GM23338 (cell line): ENCODE results near the gene MCUR1. TPM values are rescaled to one million over a fixed set of nuclear protein-coding genes. Genes with fewer than 3 reads are reported as not detected.

Experiments used
- ATAC-seq: fragments of 200-7000 bp; cut with Tn5 transposase; 3 replicates; pipeline ENCODE4 v1.9.1; 2020
- DNase-seq: peaks from one replicate; pipeline ENCODE4 v3.0.0-alpha.2; 2015; ENCODE audit warnings: low spot score
- H2AFZ ChIP-seq: fragments of 200-600 bp; sonication (generic); 2 replicates; pipeline ENCODE4 v1.8.0; 2016; ENCODE audit warnings: antibody characterized with exemption, mild to moderate bottlenecking, moderate library complexity
- H3F3A ChIP-seq: fragments of 200-600 bp; sonication (generic); replicated peaks from 2 replicates; pipeline ENCODE4 v1.8.0; 2017; ENCODE audit warnings: antibody characterized with exemption, mixed run types, low read depth
- H3K27ac ChIP-seq: fragments of 200-600 bp; sonication (generic); 2 replicates; pipeline ENCODE4 v1.6.1; 2016; ENCODE audit warnings: low read depth
- H3K27me3 ChIP-seq: fragments of 200-600 bp; sonication (generic); 2 replicates; pipeline ENCODE4 v1.8.0; 2016; ENCODE audit warnings: mild to moderate bottlenecking, mixed run types, moderate library complexity; ENCODE audit not compliant: insufficient read depth
- H3K36me3 ChIP-seq: fragments of 200-600 bp; sonication (generic); 2 replicates; pipeline ENCODE4 v1.8.0; 2016; ENCODE audit warnings: mild to moderate bottlenecking; ENCODE audit not compliant: insufficient read depth
- H3K4me1 ChIP-seq: fragments of 200-600 bp; sonication (generic); 2 replicates; pipeline ENCODE4 v1.8.0; 2016; ENCODE audit warnings: mild to moderate bottlenecking, moderate library complexity; ENCODE audit not compliant: insufficient read depth
- H3K4me2 ChIP-seq: fragments of 200-600 bp; sonication (generic); 2 replicates; pipeline ENCODE4 v1.7.1; 2017; ENCODE audit warnings: mixed run types
- H3K4me3 ChIP-seq: fragments of 200-600 bp; sonication (generic); 2 replicates; pipeline ENCODE4 v1.6.1; 2016; ENCODE audit warnings: mixed run types
- H3K79me2 ChIP-seq: fragments of 200-600 bp; sonication (generic); replicated peaks from 2 replicates; pipeline ENCODE4 v1.8.0; 2017; ENCODE audit warnings: mild to moderate bottlenecking; ENCODE audit not compliant: insufficient read depth
- H3K9me2 ChIP-seq: fragments of 200-600 bp; sonication (generic); 2 replicates; pipeline ENCODE4 v1.8.0; 2017; ENCODE audit not compliant: insufficient read depth
- H4K20me1 ChIP-seq: fragments of 200-600 bp; sonication (generic); replicated peaks from 2 replicates; pipeline ENCODE4 v1.8.0; 2017; ENCODE audit warnings: mild to moderate bottlenecking; ENCODE audit not compliant: insufficient read depth
- H3K27ac Mint-ChIP-seq: 2 replicates; pipeline ENCODE4 v1.8.0; 2020; ENCODE audit warnings: inconsistent platforms, mild to moderate bottlenecking, moderate library complexity, mixed read lengths
- H3K27me3 Mint-ChIP-seq: 3 replicates; pipeline ENCODE4 v1.8.0; 2022; ENCODE audit warnings: low read depth, mild to moderate bottlenecking, moderate library complexity, mixed read lengths, inconsistent platforms; ENCODE audit not compliant: insufficient read depth, poor library complexity
- H3K36me3 Mint-ChIP-seq: 3 replicates; pipeline ENCODE4 v1.8.0; 2021; ENCODE audit warnings: low read depth, mild to moderate bottlenecking, inconsistent platforms, moderate library complexity, mixed read lengths
- H3K4me1 Mint-ChIP-seq: 3 replicates; pipeline ENCODE4 v1.8.0; 2020; ENCODE audit warnings: mild to moderate bottlenecking, inconsistent platforms, mixed read lengths
- H3K4me3 Mint-ChIP-seq: 3 replicates; pipeline ENCODE4 v1.8.0; 2021; ENCODE audit warnings: moderate library complexity, mild to moderate bottlenecking, inconsistent platforms, mixed read lengths
- H3K9me3 Mint-ChIP-seq: 3 replicates; pipeline ENCODE4 v1.8.0; 2020; ENCODE audit warnings: moderate library complexity, mild to moderate bottlenecking, inconsistent platforms, mixed read lengths
- CREB1 ChIP-seq: fragments of 250-450 bp; sonication (Bioruptor Pico); IDR thresholded peaks from 2 replicates; pipeline ENCODE4 v1.5.0; 2020; ENCODE audit warnings: low read depth, mild to moderate bottlenecking, moderate library complexity
- EZH2 ChIP-seq: fragments of 200-600 bp; sonication (generic); IDR thresholded peaks from one replicate; pipeline ENCODE4 v1.8.0; 2017; ENCODE audit warnings: antibody characterized with exemption, mild to moderate bottlenecking, low read depth; ENCODE audit not compliant: unreplicated experiment
- EZH2phosphoT487 ChIP-seq: fragments of 200-600 bp; sonication (generic); IDR thresholded peaks from one replicate; pipeline ENCODE4 v1.8.1; 2018; ENCODE audit warnings: antibody characterized with exemption; ENCODE audit not compliant: unreplicated experiment
- JUNB ChIP-seq: IDR thresholded peaks from one replicate; pipeline ENCODE4 v1.6.1; 2016; ENCODE audit warnings: antibody characterized with exemption; ENCODE audit not compliant: unreplicated experiment
- NANOG ChIP-seq: IDR thresholded peaks from 2 replicates; pipeline ENCODE4 v1.6.1; 2016; ENCODE audit warnings: antibody characterized with exemption, borderline replicate concordance
- POLR2AphosphoS5 ChIP-seq: IDR thresholded peaks from 2 replicates; pipeline ENCODE4 v1.6.1; 2016; ENCODE audit warnings: antibody characterized with exemption, low read depth
- STAT1 ChIP-seq: IDR thresholded peaks from one replicate; pipeline ENCODE4 v1.6.1; 2016; ENCODE audit warnings: antibody characterized with exemption; ENCODE audit not compliant: unreplicated experiment
- ZNF114 ChIP-seq: fragments of 250-450 bp; sonication (Bioruptor Pico); IDR thresholded peaks from 2 replicates; pipeline ENCODE4 v1.5.0; 2020; ENCODE audit warnings: mild to moderate bottlenecking, moderate library complexity
- ZNF331 ChIP-seq: fragments of 250-450 bp; sonication (Bioruptor Pico); IDR thresholded peaks from 2 replicates; pipeline ENCODE4 v1.5.0; 2020; ENCODE audit warnings: low read depth, mild to moderate bottlenecking, moderate library complexity
- polyA plus RNA-seq: library from polyadenylated mRNA; unstranded; fragments of >200 nt; fragmentation: Nextera tagmentation; extraction: Ambion mirVana; gene quantifications from 2 replicates; pipeline ENCODE4 v1.2.1, GENCODE V29; 2016
- total RNA-seq: library from RNA; depleted of rRNA; stranded (reverse); fragments of >200 nt; shearing (Covaris generic); gene quantifications from 2 replicates; pipeline ENCODE4 v1.2.3, GENCODE V29; 2014
- TF ChIP-seq, protein P1 (sequence below): IDR thresholded peaks from 2 replicates; pipeline ENCODE4 v1.6.1; 2016; ENCODE audit warnings: antibody characterized with exemption
- TF ChIP-seq, protein P2 (sequence below): IDR thresholded peaks from one replicate; pipeline ENCODE4 v1.6.1; 2018; ENCODE audit warnings: antibody characterized with exemption; ENCODE audit not compliant: unreplicated experiment
- TF ChIP-seq, protein P3 (sequence below): fragments of 250-450 bp; sonication (Bioruptor Pico); IDR thresholded peaks from 2 replicates; pipeline ENCODE4 v1.5.0; 2020; ENCODE audit warnings: mild to moderate bottlenecking, moderate library complexity
- TF ChIP-seq, protein P4 (sequence below), 2 experiments: fragments of 200-600 bp in 1 of 2; sonication (generic) in 1 of 2; conservative IDR thresholded peaks; 2 replicates each; pipeline versions ENCODE4 v1.5.1 to v1.6.1; 2016 to 2017; ENCODE audit warnings: antibody characterized with exemption in 2 of 2, low read depth in 2 of 2, mild to moderate bottlenecking in 2 of 2, moderate library complexity in 1 of 2

The MCUR1 gene
- total and polyA plus RNA-seq, 2 experiments from 2014 or later = 21.0 to 65.3 TPM

DNA sequence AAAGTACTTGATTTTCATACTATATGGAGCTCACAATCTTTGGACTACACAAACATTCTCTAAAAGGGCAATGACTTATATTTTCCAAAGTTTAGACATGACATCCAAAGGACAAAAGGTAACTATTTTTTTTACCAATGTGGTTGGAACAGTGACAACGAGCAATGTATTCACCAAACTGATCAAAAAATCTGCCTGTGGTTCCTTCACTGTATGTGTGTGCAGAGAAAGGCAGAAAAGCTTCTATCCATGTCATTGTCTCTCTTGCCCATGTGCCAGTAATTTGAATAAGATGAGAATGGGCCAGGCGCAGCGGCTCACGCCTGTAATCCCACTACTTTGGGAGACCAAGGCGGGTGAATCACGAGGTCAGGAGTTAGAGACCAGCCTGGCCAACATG is 25.5 kb downstream of the MCUR1 start:
- Mint-ChIP-seq H3K36me3 (peaks cover 42% of the 10 kb centered on the region), H3K9me3 (no peaks in the 10 kb centered on the region), H3K27me3 (peaks cover 6% of the 10 kb centered on the region), H3K27ac (no peak overlapping the region), H3K4me1 (peaks cover 7% of the 10 kb centered on the region), H3K4me3 (no peak overlapping the region)
- no peak for TF ChIP-seq CREB1 (CRISPR knock-in tag)
- TF ChIP-seq, protein P1, sequence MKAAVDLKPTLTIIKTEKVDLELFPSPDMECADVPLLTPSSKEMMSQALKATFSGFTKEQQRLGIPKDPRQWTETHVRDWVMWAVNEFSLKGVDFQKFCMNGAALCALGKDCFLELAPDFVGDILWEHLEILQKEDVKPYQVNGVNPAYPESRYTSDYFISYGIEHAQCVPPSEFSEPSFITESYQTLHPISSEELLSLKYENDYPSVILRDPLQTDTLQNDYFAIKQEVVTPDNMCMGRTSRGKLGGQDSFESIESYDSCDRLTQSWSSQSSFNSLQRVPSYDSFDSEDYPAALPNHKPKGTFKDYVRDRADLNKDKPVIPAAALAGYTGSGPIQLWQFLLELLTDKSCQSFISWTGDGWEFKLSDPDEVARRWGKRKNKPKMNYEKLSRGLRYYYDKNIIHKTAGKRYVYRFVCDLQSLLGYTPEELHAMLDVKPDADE = no peak
- TF ChIP-seq, protein P2, sequence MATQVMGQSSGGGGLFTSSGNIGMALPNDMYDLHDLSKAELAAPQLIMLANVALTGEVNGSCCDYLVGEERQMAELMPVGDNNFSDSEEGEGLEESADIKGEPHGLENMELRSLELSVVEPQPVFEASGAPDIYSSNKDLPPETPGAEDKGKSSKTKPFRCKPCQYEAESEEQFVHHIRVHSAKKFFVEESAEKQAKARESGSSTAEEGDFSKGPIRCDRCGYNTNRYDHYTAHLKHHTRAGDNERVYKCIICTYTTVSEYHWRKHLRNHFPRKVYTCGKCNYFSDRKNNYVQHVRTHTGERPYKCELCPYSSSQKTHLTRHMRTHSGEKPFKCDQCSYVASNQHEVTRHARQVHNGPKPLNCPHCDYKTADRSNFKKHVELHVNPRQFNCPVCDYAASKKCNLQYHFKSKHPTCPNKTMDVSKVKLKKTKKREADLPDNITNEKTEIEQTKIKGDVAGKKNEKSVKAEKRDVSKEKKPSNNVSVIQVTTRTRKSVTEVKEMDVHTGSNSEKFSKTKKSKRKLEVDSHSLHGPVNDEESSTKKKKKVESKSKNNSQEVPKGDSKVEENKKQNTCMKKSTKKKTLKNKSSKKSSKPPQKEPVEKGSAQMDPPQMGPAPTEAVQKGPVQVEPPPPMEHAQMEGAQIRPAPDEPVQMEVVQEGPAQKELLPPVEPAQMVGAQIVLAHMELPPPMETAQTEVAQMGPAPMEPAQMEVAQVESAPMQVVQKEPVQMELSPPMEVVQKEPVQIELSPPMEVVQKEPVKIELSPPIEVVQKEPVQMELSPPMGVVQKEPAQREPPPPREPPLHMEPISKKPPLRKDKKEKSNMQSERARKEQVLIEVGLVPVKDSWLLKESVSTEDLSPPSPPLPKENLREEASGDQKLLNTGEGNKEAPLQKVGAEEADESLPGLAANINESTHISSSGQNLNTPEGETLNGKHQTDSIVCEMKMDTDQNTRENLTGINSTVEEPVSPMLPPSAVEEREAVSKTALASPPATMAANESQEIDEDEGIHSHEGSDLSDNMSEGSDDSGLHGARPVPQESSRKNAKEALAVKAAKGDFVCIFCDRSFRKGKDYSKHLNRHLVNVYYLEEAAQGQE = no peak
- TF ChIP-seq EZH2phosphoT487 = no peak
- no peak for TF ChIP-seq POLR2AphosphoS5
- no peak for TF ChIP-seq NANOG
- no peak for TF ChIP-seq STAT1
- no peak for TF ChIP-seq ZNF114 (CRISPR knock-in tag)
- TF ChIP-seq EZH2 = no peak
- TF ChIP-seq, protein P3, sequence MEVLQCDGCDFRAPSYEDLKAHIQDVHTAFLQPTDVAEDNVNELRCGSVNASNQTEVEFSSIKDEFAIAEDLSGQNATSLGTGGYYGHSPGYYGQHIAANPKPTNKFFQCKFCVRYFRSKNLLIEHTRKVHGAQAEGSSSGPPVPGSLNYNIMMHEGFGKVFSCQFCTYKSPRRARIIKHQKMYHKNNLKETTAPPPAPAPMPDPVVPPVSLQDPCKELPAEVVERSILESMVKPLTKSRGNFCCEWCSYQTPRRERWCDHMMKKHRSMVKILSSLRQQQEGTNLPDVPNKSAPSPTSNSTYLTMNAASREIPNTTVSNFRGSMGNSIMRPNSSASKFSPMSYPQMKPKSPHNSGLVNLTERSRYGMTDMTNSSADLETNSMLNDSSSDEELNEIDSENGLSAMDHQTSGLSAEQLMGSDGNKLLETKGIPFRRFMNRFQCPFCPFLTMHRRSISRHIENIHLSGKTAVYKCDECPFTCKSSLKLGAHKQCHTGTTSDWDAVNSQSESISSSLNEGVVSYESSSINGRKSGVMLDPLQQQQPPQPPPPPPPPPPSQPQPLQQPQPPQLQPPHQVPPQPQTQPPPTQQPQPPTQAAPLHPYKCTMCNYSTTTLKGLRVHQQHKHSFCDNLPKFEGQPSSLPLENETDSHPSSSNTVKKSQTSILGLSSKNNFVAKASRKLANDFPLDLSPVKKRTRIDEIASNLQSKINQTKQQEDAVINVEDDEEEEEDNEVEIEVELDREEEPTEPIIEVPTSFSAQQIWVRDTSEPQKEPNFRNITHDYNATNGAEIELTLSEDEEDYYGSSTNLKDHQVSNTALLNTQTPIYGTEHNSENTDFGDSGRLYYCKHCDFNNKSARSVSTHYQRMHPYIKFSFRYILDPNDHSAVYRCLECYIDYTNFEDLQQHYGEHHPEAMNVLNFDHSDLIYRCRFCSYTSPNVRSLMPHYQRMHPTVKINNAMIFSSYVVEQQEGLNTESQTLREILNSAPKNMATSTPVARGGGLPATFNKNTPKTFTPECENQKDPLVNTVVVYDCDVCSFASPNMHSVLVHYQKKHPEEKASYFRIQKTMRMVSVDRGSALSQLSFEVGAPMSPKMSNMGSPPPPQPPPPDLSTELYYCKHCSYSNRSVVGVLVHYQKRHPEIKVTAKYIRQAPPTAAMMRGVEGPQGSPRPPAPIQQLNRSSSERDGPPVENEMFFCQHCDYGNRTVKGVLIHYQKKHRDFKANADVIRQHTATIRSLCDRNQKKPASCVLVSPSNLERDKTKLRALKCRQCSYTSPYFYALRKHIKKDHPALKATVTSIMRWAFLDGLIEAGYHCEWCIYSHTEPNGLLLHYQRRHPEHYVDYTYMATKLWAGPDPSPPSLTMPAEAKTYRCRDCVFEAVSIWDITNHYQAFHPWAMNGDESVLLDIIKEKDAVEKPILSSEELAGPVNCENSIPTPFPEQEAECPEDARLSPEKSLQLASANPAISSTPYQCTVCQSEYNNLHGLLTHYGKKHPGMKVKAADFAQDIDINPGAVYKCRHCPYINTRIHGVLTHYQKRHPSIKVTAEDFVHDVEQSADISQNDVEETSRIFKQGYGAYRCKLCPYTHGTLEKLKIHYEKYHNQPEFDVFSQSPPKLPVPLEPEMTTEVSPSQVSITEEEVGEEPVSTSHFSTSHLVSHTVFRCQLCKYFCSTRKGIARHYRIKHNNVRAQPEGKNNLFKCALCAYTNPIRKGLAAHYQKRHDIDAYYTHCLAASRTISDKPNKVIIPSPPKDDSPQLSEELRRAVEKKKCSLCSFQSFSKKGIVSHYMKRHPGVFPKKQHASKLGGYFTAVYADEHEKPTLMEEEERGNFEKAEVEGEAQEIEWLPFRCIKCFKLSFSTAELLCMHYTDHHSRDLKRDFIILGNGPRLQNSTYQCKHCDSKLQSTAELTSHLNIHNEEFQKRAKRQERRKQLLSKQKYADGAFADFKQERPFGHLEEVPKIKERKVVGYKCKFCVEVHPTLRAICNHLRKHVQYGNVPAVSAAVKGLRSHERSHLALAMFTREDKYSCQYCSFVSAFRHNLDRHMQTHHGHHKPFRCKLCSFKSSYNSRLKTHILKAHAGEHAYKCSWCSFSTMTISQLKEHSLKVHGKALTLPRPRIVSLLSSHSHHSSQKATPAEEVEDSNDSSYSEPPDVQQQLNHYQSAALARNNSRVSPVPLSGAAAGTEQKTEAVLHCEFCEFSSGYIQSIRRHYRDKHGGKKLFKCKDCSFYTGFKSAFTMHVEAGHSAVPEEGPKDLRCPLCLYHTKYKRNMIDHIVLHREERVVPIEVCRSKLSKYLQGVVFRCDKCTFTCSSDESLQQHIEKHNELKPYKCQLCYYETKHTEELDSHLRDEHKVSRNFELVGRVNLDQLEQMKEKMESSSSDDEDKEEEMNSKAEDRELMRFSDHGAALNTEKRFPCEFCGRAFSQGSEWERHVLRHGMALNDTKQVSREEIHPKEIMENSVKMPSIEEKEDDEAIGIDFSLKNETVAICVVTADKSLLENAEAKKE (CRISPR knock-in tag) = no peak
- TF ChIP-seq, protein P4, sequence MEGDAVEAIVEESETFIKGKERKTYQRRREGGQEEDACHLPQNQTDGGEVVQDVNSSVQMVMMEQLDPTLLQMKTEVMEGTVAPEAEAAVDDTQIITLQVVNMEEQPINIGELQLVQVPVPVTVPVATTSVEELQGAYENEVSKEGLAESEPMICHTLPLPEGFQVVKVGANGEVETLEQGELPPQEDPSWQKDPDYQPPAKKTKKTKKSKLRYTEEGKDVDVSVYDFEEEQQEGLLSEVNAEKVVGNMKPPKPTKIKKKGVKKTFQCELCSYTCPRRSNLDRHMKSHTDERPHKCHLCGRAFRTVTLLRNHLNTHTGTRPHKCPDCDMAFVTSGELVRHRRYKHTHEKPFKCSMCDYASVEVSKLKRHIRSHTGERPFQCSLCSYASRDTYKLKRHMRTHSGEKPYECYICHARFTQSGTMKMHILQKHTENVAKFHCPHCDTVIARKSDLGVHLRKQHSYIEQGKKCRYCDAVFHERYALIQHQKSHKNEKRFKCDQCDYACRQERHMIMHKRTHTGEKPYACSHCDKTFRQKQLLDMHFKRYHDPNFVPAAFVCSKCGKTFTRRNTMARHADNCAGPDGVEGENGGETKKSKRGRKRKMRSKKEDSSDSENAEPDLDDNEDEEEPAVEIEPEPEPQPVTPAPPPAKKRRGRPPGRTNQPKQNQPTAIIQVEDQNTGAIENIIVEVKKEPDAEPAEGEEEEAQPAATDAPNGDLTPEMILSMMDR (conservative IDR thresholded peaks at IDR 0.05; ENCODE audit: low read depth in 2 of 2) = no peak
- no peak for TF ChIP-seq JUNB
- no peak for TF ChIP-seq ZNF331 (CRISPR knock-in tag)
- Histone ChIP-seq H3K4me3 (no peak overlapping the region), H3K79me2 (no peaks in the 10 kb centered on the region), H4K20me1 (no peaks in the 10 kb centered on the region), H3K4me2 (no peak overlapping the region), H3K36me3 (peaks cover 13% of the 10 kb centered on the region; the same call in 1 of the 2 replicates), H3F3A (no peaks in the 10 kb centered on the region), H3K27ac (no peak overlapping the region), H2AFZ (no peak overlapping the region), H3K27me3 (no peaks in the 10 kb centered on the region), H3K9me2 (no peaks in the 10 kb centered on the region), H3K4me1 (no peaks in the 10 kb centered on the region)
- no peak for DNase-seq
- ATAC-seq = no peak
